HCT116 (cell line): Measurements from ENCODE around the gene ZSCAN29.

Source experiments
- EZH2 ChIP-seq: fragments of 200-600 bp; sonication (generic); IDR thresholded peaks from 2 replicates; pipeline ENCODE4 v1.6.1; 2017; ENCODE audit warnings: antibody characterized with exemption, mixed run types
- POLR2A ChIP-seq: IDR thresholded peaks from 2 replicates; pipeline ENCODE4 v1.7.0; 2011; ENCODE audit warnings: borderline replicate concordance; ENCODE audit not compliant: insufficient read depth, insufficient read length; ENCODE audit errors: extremely low read depth
- POLR2AphosphoS5 ChIP-seq: IDR thresholded peaks from 2 replicates; pipeline ENCODE4 v1.6.1; 2011; ENCODE audit warnings: mild to moderate bottlenecking, low read depth, low read length, moderate library complexity
- ZFX ChIP-seq: fragments of 450-650 bp; IDR thresholded peaks from 2 replicates; pipeline ENCODE4 v1.6.1; 2017
- TF ChIP-seq, protein P1 (sequence below), 3 experiments: fragments of 200-600 bp in 1 of 3; sonication (generic) in 1 of 3; IDR thresholded peaks in 2 of 3; conservative IDR thresholded peaks in 1 of 3; 2 replicates each; pipeline ENCODE4 v1.5.1; 2012 to 2017; ENCODE audit warnings: low read depth in 2 of 3, low read length in 2 of 3, antibody characterized with exemption in 1 of 3, borderline replicate concordance in 1 of 3, control low read depth in 1 of 3, mild to moderate bottlenecking in 1 of 3, mixed read lengths in 1 of 3, mixed run types in 1 of 3, moderate library complexity in 1 of 3; ENCODE audit not compliant: insufficient read depth in 1 of 3

DNA sequence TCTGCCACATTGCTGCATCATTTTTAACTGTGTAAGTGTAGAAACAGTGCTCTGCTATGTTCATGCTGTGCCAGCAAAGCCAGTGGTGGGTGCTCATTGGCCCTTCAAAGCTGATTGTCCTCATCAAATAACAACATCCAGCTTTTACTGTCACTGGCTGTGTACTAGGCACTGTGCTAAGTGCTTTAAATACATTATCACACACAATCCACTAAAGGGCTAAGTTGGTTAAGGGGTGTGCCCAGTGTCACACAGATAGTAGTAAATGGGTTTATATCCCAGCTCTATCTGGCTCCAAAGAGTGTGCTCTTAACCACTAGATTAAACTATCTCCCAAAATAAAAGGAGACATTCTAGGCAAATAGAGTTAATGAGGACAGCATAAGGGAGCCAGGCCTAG is 7.8 kb upstream of the ZSCAN29 start:
- TF ChIP-seq, protein P1, sequence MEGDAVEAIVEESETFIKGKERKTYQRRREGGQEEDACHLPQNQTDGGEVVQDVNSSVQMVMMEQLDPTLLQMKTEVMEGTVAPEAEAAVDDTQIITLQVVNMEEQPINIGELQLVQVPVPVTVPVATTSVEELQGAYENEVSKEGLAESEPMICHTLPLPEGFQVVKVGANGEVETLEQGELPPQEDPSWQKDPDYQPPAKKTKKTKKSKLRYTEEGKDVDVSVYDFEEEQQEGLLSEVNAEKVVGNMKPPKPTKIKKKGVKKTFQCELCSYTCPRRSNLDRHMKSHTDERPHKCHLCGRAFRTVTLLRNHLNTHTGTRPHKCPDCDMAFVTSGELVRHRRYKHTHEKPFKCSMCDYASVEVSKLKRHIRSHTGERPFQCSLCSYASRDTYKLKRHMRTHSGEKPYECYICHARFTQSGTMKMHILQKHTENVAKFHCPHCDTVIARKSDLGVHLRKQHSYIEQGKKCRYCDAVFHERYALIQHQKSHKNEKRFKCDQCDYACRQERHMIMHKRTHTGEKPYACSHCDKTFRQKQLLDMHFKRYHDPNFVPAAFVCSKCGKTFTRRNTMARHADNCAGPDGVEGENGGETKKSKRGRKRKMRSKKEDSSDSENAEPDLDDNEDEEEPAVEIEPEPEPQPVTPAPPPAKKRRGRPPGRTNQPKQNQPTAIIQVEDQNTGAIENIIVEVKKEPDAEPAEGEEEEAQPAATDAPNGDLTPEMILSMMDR (IDR thresholded peaks at IDR 0.05 in 2 of 3, conservative IDR thresholded peaks at IDR 0.05 in 1 of 3; ENCODE audit: borderline replicate concordance in 1 of 3, insufficient read depth in 1 of 3, low read depth in 2 of 3, low read length in 2 of 3) = no peak
- TF ChIP-seq POLR2AphosphoS5 (no peak), POLR2A (no peak), EZH2 (no peak), ZFX (no peak)
